ENCODE measurements around the gene SF3A1.

SF3A1 gene

GRCh38 chr22:30321461-30321860 lies 35.2 kb downstream of the SF3A1 start:
- no peak for DNase-seq

- no peak for DNase-seq
These were observed 36.6 kb downstream of the SF3A1 start for GRCh38 chr22:30320021-30320556.

GRCh38 chr22:30318799-30319419 lies 37.8 kb downstream of the SF3A1 start:
- DNase-seq, result no peak

DNA sequence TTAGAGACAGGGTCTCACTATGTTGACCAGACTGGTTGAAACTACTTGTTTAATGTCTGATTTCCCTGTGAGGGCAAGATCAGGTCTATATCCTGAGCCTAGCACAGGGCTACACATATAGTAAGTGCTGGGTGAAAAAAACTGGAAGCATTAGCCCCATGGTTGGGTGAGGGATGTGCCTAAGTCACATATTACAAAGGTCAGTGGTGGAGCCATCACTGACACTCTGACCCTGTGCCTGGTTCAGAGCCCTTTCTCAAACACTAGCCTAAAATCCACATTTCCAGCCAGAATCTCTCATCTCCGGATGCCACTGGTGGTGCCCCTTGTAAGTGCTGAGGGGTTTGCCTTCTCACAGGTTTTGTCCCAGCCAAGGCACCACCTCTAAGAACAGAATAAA lies 38.9 kb downstream of the SF3A1 start:
- no peak for DNase-seq

DNA sequence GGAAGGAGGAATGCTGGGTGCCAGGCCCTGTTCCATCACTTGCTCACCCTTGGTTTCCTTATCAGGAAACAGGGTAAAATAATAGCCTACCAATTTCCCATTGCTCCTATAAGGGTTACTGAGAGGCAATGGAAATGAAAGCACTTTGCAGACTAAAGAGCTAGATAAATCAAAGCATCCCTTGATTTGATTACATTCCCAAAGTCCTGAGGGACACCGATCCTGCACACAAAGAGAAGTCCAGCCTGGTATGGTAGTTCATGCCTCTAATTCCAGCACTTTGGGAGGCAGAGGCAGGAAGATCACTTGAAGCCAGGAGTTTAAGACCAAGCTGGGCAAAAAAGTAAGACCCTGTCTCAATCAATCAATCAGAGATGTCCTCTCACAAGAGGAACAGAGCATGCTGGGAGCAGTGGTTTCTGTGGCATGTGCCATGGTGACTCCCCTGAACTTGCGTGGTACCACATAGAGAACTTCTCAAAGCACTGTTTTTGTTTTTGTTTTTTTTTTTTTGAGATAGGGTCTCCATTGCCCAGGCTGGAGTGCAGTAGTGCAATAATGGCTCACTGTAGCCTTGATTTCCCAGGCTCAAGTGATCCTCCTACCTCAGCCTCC lies 40.6 kb downstream of the SF3A1 start:
- DNase-seq, result no peak

GRCh38 chr22:30314915-30315314 lies 41.8 kb downstream of the SF3A1 start:
- DNase-seq, result no peak

DNA sequence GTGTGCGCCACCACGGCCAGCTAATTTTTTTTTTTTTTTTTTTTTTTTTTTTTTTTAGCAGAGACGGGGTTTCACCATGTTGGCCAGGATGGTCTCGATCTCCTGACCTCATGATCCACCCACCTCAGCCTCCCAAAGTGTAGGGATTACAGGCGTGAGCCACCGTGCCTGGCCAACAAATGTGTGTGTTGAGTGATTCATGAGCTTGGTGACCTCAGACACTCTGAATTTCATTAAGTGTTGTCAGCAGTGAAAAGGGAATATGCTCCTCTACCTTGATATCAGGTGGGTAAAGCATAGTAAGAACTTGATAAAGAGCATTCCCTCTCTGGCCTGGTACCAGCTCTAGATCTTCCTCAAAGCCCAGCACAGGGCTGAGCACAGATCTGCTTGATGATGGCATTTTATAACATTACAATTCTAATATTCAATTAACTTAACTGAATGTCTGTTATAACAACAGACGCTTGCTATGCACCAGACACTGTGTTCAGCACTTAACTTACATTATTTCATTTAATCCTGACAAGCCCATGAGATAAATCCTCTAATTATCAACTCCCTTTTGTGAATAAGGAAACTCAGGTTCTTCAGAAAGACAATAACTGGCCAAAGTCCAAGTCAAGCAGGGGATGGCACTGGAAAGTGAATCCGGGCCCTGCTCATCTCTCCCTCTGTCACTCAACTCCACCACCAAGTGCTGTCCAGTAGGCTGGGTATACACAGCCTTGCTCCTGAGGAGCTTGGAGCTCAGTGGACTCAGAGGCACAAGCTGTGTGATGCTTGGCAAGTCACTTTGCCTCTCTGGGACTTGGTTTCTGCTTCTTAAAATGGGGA lies 42.9 kb downstream of the SF3A1 start:
- no peak for DNase-seq

DNA sequence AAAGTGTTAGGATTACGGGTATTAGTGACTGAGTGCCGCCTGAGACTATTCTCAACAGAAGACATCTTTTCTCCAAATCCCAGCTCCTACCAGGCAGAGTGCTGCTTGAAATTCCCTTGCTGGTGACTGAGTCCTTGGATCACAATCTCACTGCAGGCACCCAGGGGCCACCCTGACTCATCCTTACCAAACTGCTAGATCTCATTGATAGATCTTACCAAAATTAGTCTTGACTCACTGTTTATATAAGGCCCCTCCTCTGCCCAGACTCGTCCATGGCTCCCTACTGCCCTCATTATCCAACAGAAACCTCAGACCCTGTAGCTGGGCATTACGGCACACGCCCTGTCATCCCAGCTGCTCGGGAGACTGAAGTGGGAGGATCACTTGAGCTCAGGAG lies 44.6 kb downstream of the SF3A1 start:
- DNase-seq, result no peak

DNA sequence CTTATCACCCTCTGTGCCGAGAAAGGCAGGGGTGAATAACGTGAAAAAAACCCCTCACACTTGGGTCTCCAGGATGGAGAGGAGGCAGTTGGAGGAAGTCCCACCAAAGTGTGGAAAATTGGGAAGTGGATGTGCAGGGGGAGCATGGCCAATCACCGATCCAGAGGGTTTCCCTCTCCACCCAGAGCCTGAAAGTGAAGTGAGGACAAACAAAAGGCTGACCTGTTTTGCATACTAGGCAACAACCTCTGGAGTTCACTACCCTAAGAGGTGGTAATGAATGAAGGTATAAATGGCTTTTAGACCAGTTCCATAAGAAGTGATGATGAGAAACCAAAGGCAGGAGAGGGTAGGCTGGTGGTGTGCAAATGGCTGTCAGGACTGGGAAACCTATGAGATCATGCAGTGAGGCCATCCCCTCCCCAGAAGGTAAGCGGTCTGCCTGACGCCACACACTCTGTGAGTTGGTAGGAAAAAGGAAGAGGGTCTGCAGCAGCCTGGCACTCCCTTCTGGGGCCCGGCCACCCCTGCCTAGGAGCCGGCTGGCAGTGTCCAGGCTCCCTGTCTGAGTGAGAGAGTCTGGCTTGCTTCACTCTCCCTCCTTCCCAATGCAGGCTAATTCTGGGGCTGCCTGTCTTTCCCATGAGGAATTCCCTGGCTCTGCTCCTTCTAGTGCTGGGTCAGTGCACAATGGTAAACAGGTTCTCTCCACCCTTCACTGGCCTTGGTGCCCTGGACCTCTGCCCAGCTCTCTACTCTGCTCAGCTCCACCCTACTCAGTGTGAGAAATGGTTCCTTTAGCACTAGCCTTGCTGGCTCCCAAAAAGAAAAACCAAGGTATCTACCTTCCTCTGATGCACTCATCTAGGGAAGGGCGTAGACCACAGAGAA lies 45.6 kb downstream of the SF3A1 start:
- DNase-seq, result no peak

GRCh38 chr22:30309951-30310741 lies 46.5 kb downstream of the SF3A1 start:
- DNase-seq, result no peak

DNA sequence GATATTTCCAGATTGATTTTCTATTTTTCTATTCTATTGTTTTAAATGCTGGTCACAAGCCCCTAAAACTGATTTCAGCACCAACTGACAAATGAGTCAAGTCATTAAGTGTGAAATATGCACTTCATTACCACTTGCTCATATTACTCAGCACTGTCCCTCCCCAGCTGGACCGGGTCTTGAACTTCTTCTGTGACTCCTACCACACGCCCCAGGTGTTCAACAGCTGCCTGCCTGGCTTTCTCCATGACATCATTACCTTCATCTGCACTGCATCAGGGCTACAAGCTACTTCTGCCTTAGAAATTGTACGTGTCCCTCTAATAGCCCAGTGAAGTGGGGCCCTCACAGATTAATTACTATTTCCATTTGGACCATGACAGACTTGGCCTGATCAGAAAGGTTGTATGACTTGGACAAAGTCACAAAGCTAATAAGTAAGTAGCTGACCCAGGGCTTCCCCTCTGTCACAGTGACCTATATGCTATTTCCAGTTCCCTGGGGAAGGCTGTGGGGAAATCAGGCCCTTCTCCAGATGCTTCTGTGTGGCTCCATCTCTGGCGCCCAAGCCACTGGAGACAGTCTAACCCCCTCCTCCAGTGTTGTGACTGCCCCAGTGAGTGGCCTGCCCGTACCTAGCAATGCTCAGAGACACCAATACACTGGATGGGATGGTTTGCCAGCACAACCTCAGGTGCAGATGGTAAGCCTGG lies 48.0 kb downstream of the SF3A1 start:
- DNase-seq, result no peak

GRCh38 chr22:30308093-30308492 lies 48.6 kb downstream of the SF3A1 start:
- DNase-seq, result no peak

GRCh38 chr22:30307041-30307574 lies 49.6 kb downstream of the SF3A1 start:
- DNase-seq, result no peak

GRCh38 chr22:30306627-30307011 lies 50.1 kb downstream of the SF3A1 start:
- DNase-seq, result no peak

DNA sequence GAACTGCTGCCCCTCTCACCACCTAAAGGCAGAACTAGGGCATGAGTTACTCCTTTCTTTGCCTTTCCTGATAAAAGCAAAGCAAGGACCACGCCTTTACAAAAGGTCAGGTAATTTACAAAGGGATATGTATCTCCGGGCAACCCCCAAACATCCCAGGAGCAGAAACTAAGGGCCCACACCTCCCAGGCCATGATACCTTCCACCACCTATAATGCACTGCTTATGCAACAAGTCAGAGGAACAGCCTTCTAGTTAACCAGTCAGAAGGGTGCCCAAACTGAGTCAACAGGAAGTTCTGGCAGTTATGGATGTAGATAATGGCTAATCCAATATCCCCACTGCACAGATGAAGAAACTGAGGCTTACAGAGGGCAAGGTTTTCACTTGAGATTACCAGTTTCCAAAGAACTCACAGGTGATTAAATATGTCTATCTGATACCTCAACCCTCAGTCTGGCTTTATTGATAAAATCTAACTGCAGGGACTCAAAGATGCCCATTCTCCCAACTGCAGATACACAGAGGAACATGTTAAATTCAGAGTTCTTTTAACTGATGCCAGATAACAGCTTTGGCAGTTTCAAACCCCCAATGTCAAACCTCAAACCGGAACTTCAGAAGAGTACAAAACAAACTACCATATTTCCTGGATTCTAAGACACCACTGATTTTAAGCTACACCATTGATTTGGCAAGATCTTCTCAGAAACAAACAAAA lies 50.6 kb downstream of the SF3A1 start:
- no peak for DNase-seq

DNA sequence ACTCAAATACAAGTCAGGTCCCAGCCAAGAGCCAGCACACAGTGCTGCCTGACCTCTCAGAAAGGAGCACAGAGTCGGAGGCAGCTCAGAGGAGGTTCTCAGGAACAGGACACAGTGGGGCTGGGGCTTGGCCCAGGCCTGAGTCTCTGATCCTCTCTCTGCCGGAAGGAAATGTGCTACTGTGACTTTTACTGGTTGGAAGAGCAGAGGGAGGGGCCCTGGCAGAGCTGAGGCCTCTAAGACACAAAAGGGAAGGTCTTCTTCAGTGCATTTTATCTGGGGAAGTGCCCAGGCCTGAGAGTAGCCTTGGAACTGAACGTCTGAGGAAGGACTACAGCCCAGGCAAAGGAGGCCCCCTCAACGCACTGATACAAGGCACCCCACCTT lies 51.2 kb downstream of the SF3A1 start:
- DNase-seq, result no peak

DNA sequence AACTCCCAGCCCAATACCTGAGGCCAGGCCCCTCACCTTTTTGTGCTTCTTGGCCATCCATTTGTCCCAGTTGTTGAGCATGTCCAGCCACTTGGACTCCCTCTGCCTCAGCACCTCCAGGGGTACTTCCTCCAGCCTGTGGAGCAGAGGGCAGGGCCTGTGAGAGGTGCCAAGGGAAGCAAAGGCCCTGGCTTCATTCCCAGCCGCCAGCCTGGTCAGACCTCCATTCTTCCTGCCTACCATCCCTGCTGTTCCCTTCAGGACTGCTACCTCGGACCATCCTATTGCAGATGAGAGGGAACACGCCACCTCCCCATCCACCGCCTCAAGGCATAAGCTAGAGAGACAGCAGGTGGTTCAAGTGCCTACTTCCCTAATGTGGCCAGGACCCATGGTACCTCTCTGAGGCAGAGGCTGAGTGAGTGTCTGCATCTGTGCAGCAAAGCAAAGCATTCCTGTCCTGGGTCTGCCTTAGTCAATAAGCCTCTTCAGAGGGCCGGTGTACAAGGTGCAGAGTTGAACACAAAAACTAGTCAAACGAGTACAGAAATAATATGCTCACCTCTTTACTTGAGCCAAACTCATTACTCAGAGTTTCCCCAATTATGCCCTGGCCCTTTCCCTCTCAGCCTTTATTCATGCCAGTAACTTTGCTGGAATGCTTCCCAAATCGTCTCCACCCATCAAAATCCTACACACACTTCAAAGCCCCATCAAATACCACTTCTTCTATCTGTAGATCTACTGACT lies 52.0 kb downstream of the SF3A1 start:
- no peak for DNase-seq

- DNase-seq, result no peak
These were observed 53.9 kb downstream of the SF3A1 start for GRCh38 chr22:30302810-30303138.

DNA sequence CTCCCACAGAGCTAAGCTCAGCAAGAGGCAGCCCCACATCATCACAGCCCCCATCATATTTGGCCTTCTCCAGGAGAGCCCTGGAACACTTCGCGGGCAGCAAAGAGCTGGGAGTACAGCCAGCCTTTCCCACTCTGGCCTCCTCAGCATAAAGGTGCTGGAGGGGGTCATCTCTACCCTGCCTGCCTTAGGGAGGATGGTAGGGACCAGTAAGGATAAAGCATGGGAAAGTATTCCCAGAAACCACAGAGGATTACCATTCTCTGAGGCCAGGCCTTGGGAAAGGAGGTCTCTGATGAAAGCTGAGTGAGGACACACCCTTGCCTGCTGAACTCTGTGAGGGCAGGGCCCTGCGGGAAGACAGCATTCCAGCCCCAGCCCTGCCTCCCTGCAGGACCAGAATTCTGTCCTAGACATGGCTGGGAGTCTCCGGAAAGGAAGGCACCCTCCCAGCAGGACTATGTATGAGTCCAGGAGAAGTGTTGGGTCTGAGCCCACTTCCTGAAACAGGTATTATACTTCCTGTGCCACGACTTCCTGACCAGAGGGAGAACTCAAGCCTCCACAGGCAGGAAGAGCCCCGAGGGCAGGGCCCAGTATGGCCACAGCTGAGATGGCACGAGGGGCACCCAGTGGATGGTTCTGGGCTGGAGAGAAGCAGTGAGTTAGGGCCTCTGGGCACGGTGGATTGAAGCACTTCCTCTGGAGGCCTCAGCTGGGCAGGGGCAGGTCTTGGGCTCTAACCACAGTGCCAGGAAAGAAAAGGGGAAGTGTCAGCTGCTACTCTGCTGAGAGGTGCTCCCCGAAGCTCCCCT lies 54.5 kb downstream of the SF3A1 start:
- no peak for DNase-seq
